Small intestine (tissue), 7 donors: Measurements from ENCODE around the gene LEFTY2. TPM values are rescaled to one million over a fixed set of nuclear protein-coding genes. Genes with fewer than 3 reads are reported as not detected.
"Not testable (repeated sequence)": the region's sequence is repeated elsewhere in the genome, so short reads cannot be mapped to it uniquely, and the experiment has no call there.

Source experiments
- DNase-seq, 2 donors: peaks; one replicate each; pipeline versions ENCODE4 v3.0.0 to v3.0.0-alpha.2; 2013
- FAIRE-seq: peaks from 2 replicates; lab custom pipeline; 2012; peaks lifted over from hg19 to GRCh38; lab: Jason Lieb, UNC
- H3K27ac ChIP-seq, 3 donors: one replicate each; pipeline ENCODE4 v1.5.1; 2013; ENCODE audit warnings: low read length in 2 of 3, mild to moderate bottlenecking in 2 of 3, control low read depth in 1 of 3, inconsistent platforms in 1 of 3, low read depth in 1 of 3, moderate library complexity in 1 of 3
- H3K27me3 ChIP-seq, 3 donors: one replicate each; pipeline ENCODE4 v1.6.1; 2013; ENCODE audit warnings: low read length in 3 of 3, inconsistent platforms in 1 of 3; ENCODE audit not compliant: control insufficient read depth in 3 of 3, insufficient read depth in 3 of 3
- H3K36me3 ChIP-seq, 3 donors: one replicate each; pipeline ENCODE4 v1.6.1; 2013; ENCODE audit warnings: low read length in 3 of 3, inconsistent platforms in 1 of 3, low read depth in 1 of 3, mild to moderate bottlenecking in 1 of 3, moderate library complexity in 1 of 3; ENCODE audit not compliant: control insufficient read depth in 3 of 3, insufficient read depth in 2 of 3
- H3K4me1 ChIP-seq, 3 donors: one replicate each; pipeline ENCODE4 v1.6.1; 2013; ENCODE audit warnings: low read length in 2 of 3, inconsistent platforms in 1 of 3, low read depth in 1 of 3, mild to moderate bottlenecking in 1 of 3, moderate library complexity in 1 of 3; ENCODE audit not compliant: control insufficient read depth in 3 of 3, insufficient read depth in 2 of 3
- H3K4me3 ChIP-seq, 3 donors: one replicate each; pipeline ENCODE4 v1.5.1; 2013; ENCODE audit warnings: low read length in 3 of 3, control low read depth in 1 of 3, inconsistent platforms in 1 of 3, low read depth in 1 of 3, mild to moderate bottlenecking in 1 of 3, moderate library complexity in 1 of 3
- H3K9me3 ChIP-seq, 2 donors: one replicate each; pipeline ENCODE4 v1.6.1; 2013; ENCODE audit warnings: low read depth in 1 of 2, low read length in 1 of 2; ENCODE audit not compliant: control insufficient read depth in 2 of 2, insufficient read depth in 1 of 2
- WGBS, 3 donors: extraction: QIAGEN DNeasy Blood & Tissue Kit; methylation state at CpG; one replicate each; pipeline ENCODE4 v1.1.7; 2013; 5-methylcytosine and 5-hydroxymethylcytosine counted together
- polyA plus RNA-seq, 4 donors: library from polyadenylated mRNA; stranded (reverse) in 3 of 4; unstranded in 1 of 4; fragments of 200-250 nt in 3 of 4; fragments of 120-200 nt in 1 of 4; gene quantifications; one replicate each; pipeline versions ENCODE4 v1.2.1 to v1.2.3, GENCODE V29; 2013
- donor health status: healthy with polysubstance abuse.
- donor health status: control.
- donor health status: control.
- donor health status: Bipolar disorder and iron deficiency.
- donor health status: healthy.

Gene LEFTY2
- polyA plus RNA-seq, 4 donors, result 0.01 to 0.07 TPM; not detected in 2

GRCh38 chr1:225888289-225888897 lies 52.6 kb downstream of the LEFTY2 start:
- Histone ChIP-seq H3K36me3 (peaks cover 0 to 2% (median 0%) of the 10 kb centered on the region in 3 donors), H3K9me3 (no peaks in the 10 kb centered on the region), H3K27me3 (no peaks in the 10 kb centered on the region), H3K4me3 (no peak overlapping the region), H3K4me1 (peaks cover 0 to 34% (median 5%) of the 10 kb centered on the region in 3 donors), H3K27ac (no peak overlapping the region)
- 83 to 86% (median 84%) methylated on average over 17 to 18 of the region's 18 CpGs for WGBS, 3 donors
- FAIRE-seq, result no peak
- no peak for DNase-seq

- not testable (repeated sequence) for FAIRE-seq
- 51 to 85% (median 79%) methylated on average over 2 to 53 of the region's 56 CpGs for WGBS, 3 donors
Measured at GRCh38 chr1:225887554-225888288, 53.3 kb downstream of the LEFTY2 start.

GRCh38 chr1:225887030-225887314 lies 54.0 kb downstream of the LEFTY2 start:
- WGBS, 3 donors, result 92% methylated on average over 7 of the region's 7 CpGs
- Histone ChIP-seq H3K4me1 (peaks cover 0 to 34% (median 5%) of the 10 kb centered on the region in 3 donors), H3K27ac (no peak overlapping the region), H3K9me3 (no peaks in the 10 kb centered on the region), H3K27me3 (no peaks in the 10 kb centered on the region), H3K4me3 (no peak overlapping the region), H3K36me3 (peaks cover 0 to 2% (median 0%) of the 10 kb centered on the region in 3 donors)
- no peak for FAIRE-seq
- no peak for DNase-seq

More at GRCh38 chr1:225887554-225888288, 53.3 kb downstream of the LEFTY2 start:
- H3K4me3 ChIP-seq, H3K9me3 ChIP-seq, H3K27ac ChIP-seq, H3K27me3 ChIP-seq, H3K36me3 ChIP-seq, DNase-seq: not testable (repeated sequence)
- H3K4me1 ChIP-seq, result peaks cover 0 to 34% (median 5%) of the 10 kb centered on the region in 3 donors

Other genes starting within 250 kb of the LEFTY2 start
- gene SRP9, start 163.4 kb downstream of the LEFTY2 start, polyA plus RNA-seq, result 100 to 1,000 TPM; 219 to 331 (median 289) TPM
- gene EPHX1, start 131.1 kb downstream of the LEFTY2 start, polyA plus RNA-seq, result 10 to 100 TPM in 2 of 4 donors, 1 to 10 TPM in 2; 7.6 to 39.1 (median 16.7) TPM
- 10 to 100 TPM in 3 of 4 donors, 1 to 10 TPM in 1; 5.1 to 99.2 (median 35.0) TPM for gene TMEM63A, start 58.8 kb downstream of the LEFTY2 start, polyA plus RNA-seq
- gene LEFTY1, start 52.1 kb downstream of the LEFTY2 start, polyA plus RNA-seq, result under 1 TPM in 2 of 4 donors, not detected in 2; 0.19 to 0.58 TPM
- 10 to 100 TPM; 31.9 to 68.0 (median 36.7) TPM for gene PYCR2, start 17.0 kb downstream of the LEFTY2 start, polyA plus RNA-seq
- gene SDE2, start 58.1 kb upstream of the LEFTY2 start, polyA plus RNA-seq, result 10 to 100 TPM in 2 of 4 donors, 1 to 10 TPM in 2; 7.8 to 16.8 (median 9.7) TPM
- 1,000 to 10,000 TPM in 2 of 4 donors, 100 to 1,000 TPM in 2; 697 to 1,257 (median 934) TPM for gene H3-3A, start 121.5 kb upstream of the LEFTY2 start, polyA plus RNA-seq
- 10 to 100 TPM; 16.1 to 42.4 (median 23.4) TPM for gene ACBD3, start 245.5 kb upstream of the LEFTY2 start, polyA plus RNA-seq